SIG-M5 treated with dmso at 0.1 percent for 504 hours (cell line): ENCODE results near the gene DUSP18.
"Not testable (repeated sequence)": the region's sequence is repeated elsewhere in the genome, so short reads cannot be mapped to it uniquely, and the experiment has no call there.

Experiments
- DNase-seq: peaks from one replicate; lab custom pipeline; 2025; ENCODE audit not compliant: unreplicated experiment; lab: John Stamatoyannopoulos, UW

Gene DUSP18

DNA sequence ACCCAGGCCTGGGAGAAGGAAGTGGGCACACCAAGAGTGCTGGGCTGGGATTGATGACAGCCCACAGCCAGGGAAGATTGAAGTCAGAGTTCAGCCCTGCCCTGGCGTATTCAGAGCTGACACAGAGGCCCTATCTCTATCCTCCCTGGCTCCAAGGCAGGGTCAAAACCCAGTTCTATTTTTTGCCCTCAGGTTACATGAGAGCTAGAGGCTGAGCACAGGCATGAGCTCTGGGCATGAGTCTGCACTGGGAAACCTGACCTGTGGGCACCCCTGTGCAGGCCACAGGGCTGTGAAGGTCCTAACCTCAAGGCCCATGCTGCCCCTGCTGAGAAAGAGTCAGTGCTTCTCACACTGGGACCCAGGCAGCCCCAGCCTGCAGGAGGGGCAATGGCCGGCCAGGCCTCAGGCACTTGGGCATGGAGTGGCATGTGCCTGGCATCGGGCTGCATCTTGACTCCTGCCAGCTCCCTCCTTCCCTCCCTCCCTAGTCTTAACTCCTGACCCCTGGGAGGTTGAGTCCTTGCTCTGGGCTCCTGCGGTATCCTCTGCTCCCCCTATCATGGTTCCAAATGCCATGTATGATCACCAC, 26.7 kb downstream of the DUSP18 start:
- DNase-seq, result no peak

GRCh38 chr22:30640361-30640760, 27.3 kb downstream of the DUSP18 start:
- no peak for DNase-seq

- no peak for DNase-seq
These were observed 30.0 kb downstream of the DUSP18 start for GRCh38 chr22:30637701-30638114.

DNA sequence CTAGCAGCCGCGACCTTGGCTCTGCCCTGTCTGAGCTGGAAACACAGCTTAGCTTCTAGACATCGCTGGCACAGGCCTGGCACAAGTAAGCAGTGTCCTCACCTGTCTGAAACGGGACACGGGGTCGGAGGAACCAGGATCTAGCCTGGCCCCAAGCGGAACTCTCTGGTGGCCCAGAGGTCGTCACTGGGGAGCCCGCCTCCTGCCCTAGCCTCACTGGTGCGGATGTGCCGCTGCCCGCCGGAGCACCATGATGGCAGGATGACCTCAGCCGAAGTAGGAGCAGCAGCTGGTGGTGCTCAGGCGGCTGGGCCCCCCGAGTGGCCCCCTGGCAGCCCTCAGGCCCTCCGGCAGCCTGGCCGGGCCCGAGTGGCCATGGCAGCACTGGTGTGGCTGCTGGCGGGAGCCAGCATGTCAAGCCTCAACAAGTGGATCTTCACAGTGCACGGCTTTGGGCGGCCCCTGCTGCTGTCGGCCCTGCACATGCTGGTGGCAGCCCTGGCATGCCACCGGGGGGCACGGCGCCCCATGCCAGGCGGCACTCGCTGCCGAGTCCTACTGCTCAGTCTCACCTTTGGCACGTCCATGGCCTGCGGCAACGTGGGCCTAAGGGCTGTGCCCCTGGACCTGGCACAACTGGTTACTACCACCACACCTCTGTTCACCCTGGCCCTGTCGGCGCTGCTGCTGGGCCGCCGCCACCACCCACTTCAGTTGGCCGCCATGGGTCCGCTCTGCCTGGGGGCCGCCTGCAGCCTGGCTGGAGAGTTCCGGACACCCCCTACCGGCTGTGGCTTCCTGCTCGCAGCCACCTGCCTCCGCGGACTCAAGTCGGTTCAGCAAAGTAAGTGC, 31.2 kb downstream of the DUSP18 start:
- DNase-seq, result no peak

- DNase-seq, result peak; percentile 82
These were observed 32.1 kb downstream of the DUSP18 start, which contains the start of gene SLC35E4 for GRCh38 chr22:30635273-30636225. Gene SLC35E4, plus strand, starts transcription at chr22:30635781. Its CDS starts 670 bp downstream, at chr22:30636451.

DNA sequence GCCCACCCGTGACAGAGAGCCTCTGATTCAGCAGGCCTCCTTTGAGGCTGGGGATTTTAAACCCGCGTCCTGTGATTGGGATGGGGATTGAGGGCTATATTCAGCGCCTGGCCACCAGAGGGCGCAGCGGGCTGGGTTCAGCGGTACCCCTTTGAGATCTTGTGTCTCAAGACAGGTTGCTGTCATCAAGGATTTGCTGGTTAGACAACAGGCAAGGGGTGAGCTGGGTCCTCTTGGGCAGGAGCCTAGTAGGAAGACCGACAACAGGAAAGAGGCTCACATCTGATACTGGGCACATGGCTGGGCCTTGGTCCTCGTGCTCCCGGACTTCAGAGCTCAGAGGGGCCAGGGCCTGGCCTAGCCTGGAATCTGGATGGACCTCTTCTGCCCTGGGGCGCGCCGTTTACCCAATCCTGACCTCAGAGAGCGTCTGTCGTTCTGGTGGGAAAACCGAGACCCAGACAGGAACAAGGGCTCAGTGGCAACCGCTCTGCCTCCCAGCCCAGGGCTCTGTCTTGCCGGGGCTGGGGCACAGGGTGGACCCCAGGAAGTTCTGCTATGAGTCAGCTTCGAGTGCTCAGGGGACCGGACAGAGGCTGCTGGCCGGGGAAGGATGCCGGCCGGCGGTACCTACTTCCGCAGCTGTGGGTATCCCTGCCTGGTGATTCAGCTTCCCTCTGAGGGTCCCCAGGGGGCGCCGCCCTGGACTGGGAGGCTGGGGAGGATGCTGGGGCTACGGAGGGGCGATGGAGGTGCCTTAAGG, 33.0 kb downstream of the DUSP18 start:
- peak; percentile 87 for DNase-seq

- not testable (repeated sequence) for DNase-seq
These were observed 36.2 kb downstream of the DUSP18 start for GRCh38 chr22:30631469-30631868.

GRCh38 chr22:30628491-30628890, 39.2 kb downstream of the DUSP18 start:
- no peak for DNase-seq

DNA sequence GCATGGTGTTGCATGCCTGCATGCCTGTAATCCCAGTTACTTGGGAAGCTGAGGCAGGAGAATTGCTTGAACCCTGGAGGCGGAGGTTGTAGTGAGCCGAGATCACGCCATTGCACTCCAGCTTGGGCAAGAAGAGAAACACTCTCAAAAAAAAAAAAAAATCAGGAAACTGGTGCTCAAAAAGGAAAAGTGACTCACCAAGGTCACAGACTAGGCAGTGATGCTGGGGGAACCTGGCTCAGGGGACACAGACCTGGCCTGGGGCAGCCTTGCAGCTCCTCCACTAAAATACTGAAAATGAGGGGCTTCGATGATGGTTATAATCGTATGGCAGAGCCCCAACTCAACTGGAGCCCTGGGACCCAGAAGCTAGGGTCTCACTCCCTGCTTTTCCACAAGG, 40.2 kb downstream of the DUSP18 start:
- no peak for DNase-seq

DNA sequence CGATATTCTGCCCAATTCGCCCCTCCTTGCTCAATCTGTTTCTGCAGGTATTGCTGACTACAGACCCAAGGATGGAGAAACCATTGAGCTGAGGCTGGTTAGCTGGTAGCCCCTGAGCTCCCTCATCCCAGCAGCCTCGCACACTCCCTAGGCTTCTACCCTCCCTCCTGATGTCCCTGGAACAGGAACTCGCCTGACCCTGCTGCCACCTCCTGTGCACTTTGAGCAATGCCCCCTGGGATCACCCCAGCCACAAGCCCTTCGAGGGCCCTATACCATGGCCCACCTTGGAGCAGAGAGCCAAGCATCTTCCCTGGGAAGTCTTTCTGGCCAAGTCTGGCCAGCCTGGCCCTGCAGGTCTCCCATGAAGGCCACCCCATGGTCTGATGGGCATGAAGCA, 41.3 kb downstream of the DUSP18 start:
- no peak for DNase-seq

GRCh38 chr22:30619909-30620308, 47.8 kb downstream of the DUSP18 start:
- not testable (repeated sequence) for DNase-seq

DNA sequence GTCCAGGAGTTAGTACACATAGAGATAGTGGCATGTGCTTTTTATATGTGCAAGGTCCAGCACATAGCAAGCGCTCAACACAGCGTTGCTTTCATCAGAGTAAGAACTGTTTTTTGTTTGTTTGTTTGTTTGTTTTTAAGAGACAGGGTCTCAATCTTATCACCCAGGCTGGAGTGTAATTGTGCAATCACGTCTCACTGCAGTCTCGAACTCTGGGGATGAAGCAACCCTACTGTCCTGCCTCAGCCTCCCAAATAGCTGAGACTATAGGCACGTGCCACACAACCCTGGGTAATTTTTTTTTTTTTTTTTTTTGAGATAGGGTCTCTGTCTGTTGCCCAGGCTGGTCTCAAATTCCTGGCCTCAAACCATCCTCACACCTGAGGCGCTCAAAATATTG, 49.9 kb downstream of the DUSP18 start:
- DNase-seq, result no peak

DNA sequence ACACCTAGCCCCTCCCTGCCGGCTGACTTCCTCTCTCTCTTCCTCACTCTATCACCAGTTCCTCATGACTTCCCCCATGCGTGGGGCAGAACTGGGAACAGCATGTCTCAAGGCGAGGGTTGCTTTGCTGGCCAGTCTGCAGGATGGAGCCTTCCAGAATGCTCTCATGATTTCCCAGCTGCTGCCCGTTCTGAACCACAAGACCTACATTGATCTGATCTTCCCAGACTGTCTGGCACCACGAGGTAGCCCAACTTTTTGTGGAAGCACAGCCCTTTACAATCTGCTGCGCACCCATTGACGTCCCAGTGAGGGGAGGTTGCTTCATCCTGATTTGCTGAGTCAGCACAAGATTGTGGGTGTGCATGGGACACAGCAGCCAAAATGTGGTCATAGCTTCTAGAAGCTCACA, 52.1 kb downstream of the DUSP18 start:
- no peak for DNase-seq

DNA sequence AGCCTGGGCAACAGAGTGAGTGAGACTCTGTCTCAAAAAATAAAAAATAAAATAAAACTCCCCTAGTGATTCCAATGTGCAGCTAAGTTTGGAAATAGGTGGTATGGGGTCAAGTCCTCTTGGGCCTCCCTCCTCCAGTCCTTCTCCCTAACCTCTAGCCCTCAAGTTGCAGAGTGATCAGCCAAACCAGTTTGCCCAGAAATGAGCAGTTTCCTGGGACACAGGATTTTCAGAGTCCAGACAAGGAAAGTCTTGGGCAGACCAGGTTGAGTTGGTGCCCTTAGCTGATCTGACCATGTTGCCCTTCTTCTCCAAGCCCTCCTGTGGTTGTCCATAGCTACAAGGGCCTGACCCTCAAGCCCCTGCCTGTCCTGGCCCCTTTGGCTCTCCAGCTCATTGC, 52.8 kb downstream of the DUSP18 start:
- no peak for DNase-seq

- no peak for DNase-seq
These were observed 53.4 kb downstream of the DUSP18 start for GRCh38 chr22:30614268-30614667.

GRCh38 chr22:30612789-30613188, 54.9 kb downstream of the DUSP18 start:
- DNase-seq, result no peak
